ENCODE results near the gene MECP2. TPM values are rescaled to one million over a fixed set of nuclear protein-coding genes. Genes with fewer than 3 reads are reported as not detected.

Gene MECP2
- total RNA-seq, 4 donors from 2014 or later: 47.7 to 93.3 (median 61.1) TPM

DNA sequence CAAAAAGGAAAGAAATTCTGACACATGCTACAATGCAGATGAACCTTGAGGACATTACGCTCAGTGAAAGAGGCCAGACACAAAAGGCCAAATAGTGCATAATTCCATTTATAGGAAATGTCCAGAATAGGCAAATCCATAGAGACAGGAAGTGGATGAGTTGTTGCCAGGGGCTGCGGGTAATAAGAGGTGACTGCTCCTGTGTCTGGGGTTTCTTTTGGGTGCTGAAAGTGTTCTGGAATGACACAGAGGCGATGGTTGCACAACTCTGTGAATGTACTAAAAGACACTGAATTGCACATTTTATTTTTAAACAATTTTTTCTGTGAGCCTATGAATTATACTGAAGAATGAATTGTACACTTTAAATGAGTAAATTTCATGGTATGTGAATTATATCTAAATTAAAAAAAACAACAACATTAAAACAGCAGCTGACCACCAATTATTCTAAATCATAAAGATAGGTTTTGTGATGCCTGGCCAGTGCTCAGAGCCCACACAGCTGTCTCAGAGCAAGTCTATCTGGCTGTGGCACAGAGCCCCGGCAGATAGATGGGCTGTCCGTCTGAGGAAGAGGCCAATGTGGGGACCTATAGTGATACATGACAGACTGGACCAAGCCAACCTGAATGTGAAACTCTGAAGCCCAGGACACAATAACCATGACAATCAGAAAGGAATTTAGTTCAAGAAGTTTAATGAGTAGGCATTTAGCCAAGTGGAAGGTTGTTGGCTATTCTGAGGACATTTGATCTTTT lies 54.3 kb downstream of the MECP2 start:
- no peaks in the 10 kb centered on the region for H3K36me3 ChIP-seq
- WGBS, 2 donors: 61 to 73% methylated on average over 5 of the region's 5 CpGs
- no peak overlapping the region for H3K27ac ChIP-seq
- peaks cover 33 to 59% of the 10 kb centered on the region in 2 donors for H3K4me1 ChIP-seq
- no peaks in the 10 kb centered on the region for H3K27me3 ChIP-seq
- TF ChIP-seq, protein P1, sequence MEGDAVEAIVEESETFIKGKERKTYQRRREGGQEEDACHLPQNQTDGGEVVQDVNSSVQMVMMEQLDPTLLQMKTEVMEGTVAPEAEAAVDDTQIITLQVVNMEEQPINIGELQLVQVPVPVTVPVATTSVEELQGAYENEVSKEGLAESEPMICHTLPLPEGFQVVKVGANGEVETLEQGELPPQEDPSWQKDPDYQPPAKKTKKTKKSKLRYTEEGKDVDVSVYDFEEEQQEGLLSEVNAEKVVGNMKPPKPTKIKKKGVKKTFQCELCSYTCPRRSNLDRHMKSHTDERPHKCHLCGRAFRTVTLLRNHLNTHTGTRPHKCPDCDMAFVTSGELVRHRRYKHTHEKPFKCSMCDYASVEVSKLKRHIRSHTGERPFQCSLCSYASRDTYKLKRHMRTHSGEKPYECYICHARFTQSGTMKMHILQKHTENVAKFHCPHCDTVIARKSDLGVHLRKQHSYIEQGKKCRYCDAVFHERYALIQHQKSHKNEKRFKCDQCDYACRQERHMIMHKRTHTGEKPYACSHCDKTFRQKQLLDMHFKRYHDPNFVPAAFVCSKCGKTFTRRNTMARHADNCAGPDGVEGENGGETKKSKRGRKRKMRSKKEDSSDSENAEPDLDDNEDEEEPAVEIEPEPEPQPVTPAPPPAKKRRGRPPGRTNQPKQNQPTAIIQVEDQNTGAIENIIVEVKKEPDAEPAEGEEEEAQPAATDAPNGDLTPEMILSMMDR (IDR thresholded peaks at IDR 0.05): no peak
- no peak for TF ChIP-seq POLR2A (IDR thresholded peaks at IDR 0.05)
- H3K4me3 ChIP-seq (replicated peaks in 1 of 3): no peak overlapping the region
- H3K9me3 ChIP-seq: no peaks in the 10 kb centered on the region
- intact Hi-C loops (cut with DNase I): no loop called here
- no peak for DNase-seq

DNA sequence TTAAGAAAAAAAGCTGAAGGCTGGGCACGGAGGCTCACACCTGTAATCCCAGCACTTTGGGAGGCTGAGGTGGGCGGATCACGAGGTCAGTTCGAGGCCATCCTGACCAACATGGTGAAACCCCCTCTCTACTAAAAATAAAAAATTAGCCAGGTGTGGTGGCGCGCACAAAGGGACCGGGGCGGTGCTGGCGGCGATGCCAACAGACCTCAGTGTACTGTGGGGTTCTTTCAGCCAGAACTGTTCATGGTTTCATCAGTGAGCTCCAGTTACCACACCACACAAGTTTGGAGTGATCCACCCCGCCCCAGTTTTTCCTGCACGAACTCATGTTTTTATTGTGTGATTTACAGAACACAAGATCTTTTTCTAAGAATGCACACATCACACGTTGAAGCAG lies 56.7 kb downstream of the MECP2 start:
- Histone ChIP-seq H3K36me3 (no peaks in the 10 kb centered on the region), H3K4me3 (replicated peaks in 1 of 3) (no peak overlapping the region), H3K27ac (peak overlapping the region in 1 of 3 donors; percentile 30), H3K27me3 (no peaks in the 10 kb centered on the region), H3K4me1 (peaks cover 20 to 48% of the 10 kb centered on the region in 2 donors), H3K9me3 (no peaks in the 10 kb centered on the region)
- DNase-seq: peak in 1 of 2 donors; percentile 25
- TF ChIP-seq, protein P1 (IDR thresholded peaks at IDR 0.05): no peak
- TF ChIP-seq POLR2A (IDR thresholded peaks at IDR 0.05): no peak
- WGBS, 2 donors: 65 to 79% methylated on average over 7 to 13 of the region's 13 CpGs
- intact Hi-C loops (cut with DNase I): no loop called here

DNA sequence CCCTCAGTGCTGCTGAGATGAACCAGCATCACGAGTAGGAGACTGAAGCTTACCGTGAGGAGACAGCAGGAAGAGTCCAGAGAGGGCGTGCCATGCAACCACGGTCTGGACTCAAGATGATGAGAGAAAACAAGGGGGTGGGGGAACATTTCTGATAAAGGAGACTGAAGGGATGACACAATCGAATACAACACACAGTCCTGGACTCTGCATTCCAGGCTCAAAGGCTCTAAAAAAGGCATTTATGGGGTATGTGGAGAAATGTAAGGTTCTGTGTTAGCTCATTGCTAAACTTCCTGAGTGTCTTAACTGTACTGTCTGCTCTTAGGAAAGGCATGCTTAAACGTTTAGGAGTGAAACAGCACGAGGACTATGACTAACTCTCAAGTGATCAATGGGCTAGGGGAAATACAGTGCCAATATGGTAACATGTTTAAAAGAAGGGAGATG lies 57.2 kb downstream of the MECP2 start:
- no peaks in the 10 kb centered on the region for H3K27me3 ChIP-seq
- H3K4me1 ChIP-seq: peaks cover 20 to 52% of the 10 kb centered on the region in 2 donors
- H3K27ac ChIP-seq: peak overlapping the region in 1 of 3 donors; percentile 30
- no peaks in the 10 kb centered on the region for H3K9me3 ChIP-seq
- 45 to 47% methylated on average over 7 of the region's 7 CpGs for WGBS, 2 donors
- H3K4me3 ChIP-seq (replicated peaks in 1 of 3): no peak overlapping the region
- intact Hi-C loops (cut with DNase I): no loop called here
- no peak for DNase-seq
- no peaks in the 10 kb centered on the region for H3K36me3 ChIP-seq
- no peak for TF ChIP-seq POLR2A (IDR thresholded peaks at IDR 0.05)
- TF ChIP-seq, protein P1 (IDR thresholded peaks at IDR 0.05): no peak

DNA sequence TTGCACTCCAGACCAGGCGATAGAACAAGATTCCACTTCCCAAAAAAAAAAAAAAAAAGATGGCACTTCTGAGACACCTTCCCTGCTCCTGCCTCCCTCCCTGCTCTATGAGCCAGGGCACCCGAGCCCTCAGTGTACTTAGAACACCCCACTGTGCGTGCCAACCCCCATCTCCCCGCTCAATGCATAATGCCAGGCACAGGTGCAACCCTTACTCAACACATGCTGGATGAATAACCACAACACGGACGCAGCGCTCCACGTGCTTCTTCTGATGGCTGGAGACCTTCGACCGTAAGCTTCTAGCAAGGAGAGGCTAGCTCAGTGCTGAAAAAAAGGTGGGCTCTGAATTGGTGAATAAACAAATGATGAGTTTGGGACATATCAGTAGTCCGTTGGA lies 57.9 kb downstream of the MECP2 start:
- intact Hi-C loops (cut with DNase I): no loop called here
- WGBS, 2 donors: 95 to 97% methylated on average over 9 to 11 of the region's 11 CpGs
- Histone ChIP-seq H3K4me1 (peaks cover 20 to 57% of the 10 kb centered on the region in 2 donors), H3K27me3 (no peaks in the 10 kb centered on the region), H3K4me3 (replicated peaks in 1 of 3) (no peak overlapping the region), H3K9me3 (no peaks in the 10 kb centered on the region), H3K27ac (no peak overlapping the region), H3K36me3 (no peaks in the 10 kb centered on the region)
- TF ChIP-seq, protein P1 (IDR thresholded peaks at IDR 0.05): no peak
- no peak for TF ChIP-seq POLR2A (IDR thresholded peaks at IDR 0.05)
- no peak for DNase-seq

DNA sequence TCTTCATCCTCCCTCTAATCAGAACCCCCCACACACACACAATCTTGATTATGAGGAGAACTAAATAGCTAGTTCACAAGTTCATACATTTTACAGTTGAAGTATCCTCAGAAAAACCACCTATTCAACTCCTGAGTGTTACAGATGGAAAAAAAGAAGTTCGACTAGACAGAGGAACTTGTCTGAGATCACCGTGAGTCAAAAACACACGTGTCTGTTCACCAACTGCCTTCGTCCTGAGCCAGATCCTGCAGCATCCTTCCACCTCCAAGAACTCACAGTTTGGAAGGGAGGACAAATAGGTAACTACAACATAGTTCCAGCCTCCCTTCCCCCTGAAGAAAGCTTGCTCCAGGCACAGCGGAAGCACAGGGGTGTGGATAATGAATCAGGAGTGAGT lies 58.9 kb downstream of the MECP2 start:
- no peak for TF ChIP-seq POLR2A (IDR thresholded peaks at IDR 0.05)
- TF ChIP-seq, protein P1 (IDR thresholded peaks at IDR 0.05): no peak
- intact Hi-C loops (cut with DNase I): no loop called here
- Histone ChIP-seq H3K4me1 (peaks cover 14 to 48% of the 10 kb centered on the region in 2 donors), H3K4me3 (replicated peaks in 1 of 3) (no peak overlapping the region), H3K27me3 (no peaks in the 10 kb centered on the region), H3K9me3 (no peaks in the 10 kb centered on the region), H3K27ac (no peak overlapping the region), H3K36me3 (no peaks in the 10 kb centered on the region)
- no peak for DNase-seq
- 77 to 81% methylated on average over 5 of the region's 5 CpGs for WGBS, 2 donors

Measured in thyroid gland (tissue), 4 donors.